ENCODE results near the gene PAK1. TPM values are rescaled to one million over a fixed set of nuclear protein-coding genes. Genes with fewer than 3 reads are reported as not detected.

Gene PAK1
- 83.2 to 89.3 TPM (median 83.8 TPM) in 3 replicates for total RNA-seq

DNA sequence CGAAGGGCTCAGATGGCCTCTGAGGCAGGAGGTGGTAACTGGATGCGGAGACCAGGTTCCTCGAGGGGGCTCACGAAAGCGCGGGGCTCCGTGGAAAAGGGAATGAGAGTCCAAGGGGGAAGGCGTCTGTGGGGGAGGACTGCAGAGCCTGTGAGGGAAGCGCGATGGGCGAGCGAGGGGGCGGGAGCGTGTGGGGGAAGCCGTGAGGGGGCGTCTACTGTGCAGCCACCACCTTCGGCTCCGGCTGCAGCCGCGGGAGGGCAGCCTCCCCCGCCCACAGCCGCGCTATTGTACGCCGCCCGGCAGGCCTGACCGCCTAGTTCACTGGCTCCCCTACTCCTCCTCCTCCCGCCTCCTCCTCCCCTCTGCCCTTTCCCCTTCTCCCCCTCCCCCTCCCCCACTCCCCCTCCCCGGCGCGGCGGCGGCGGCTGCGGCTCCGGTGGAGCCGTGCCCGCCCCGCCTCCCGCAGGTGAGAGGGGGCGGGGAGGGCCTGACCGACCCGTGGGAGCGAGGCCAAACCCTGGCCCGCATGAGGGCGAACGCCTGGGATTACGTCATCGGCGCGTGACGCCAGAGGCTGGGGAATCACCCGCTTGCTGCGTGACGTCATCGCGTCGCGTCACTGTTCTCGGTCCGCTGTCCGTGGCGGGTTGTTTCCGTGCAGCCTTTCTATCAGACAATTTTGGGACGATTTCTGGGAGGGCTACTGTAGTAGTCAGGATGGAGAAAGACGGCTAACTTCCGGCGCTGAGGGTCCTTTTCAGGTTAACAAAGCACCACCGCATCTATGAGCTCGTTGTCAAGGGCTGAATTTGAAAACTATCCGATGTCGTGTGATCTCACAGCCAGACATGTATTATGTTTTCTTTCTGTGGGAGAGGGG, at the start of gene PAK1:
Gene PAK1 (minus strand): TSS at position 294 of the 883 bp plus-strand sequence. CDS start 81,574 bp downstream, outside the sequence.
- peak; percentile 87 to 90 for DNase-seq (ENCODE audit: low spot score in 2 of 2, unreplicated experiment in 2 of 2)
- Mint-ChIP-seq H3K4me1 (peaks cover 33% of the 10 kb centered on the region), H3K36me3 (no peaks in the 10 kb centered on the region), H3K27ac (peak within 1 kb of the TSS; percentile 99), H3K27me3 (ENCODE audit: low read depth) (no peaks in the 10 kb centered on the region), H3K9me3 (no peaks in the 10 kb centered on the region), H3K4me3 (peak within 1 kb of the TSS; percentile 82)
- TF ChIP-seq, protein P1, sequence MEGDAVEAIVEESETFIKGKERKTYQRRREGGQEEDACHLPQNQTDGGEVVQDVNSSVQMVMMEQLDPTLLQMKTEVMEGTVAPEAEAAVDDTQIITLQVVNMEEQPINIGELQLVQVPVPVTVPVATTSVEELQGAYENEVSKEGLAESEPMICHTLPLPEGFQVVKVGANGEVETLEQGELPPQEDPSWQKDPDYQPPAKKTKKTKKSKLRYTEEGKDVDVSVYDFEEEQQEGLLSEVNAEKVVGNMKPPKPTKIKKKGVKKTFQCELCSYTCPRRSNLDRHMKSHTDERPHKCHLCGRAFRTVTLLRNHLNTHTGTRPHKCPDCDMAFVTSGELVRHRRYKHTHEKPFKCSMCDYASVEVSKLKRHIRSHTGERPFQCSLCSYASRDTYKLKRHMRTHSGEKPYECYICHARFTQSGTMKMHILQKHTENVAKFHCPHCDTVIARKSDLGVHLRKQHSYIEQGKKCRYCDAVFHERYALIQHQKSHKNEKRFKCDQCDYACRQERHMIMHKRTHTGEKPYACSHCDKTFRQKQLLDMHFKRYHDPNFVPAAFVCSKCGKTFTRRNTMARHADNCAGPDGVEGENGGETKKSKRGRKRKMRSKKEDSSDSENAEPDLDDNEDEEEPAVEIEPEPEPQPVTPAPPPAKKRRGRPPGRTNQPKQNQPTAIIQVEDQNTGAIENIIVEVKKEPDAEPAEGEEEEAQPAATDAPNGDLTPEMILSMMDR (IDR thresholded peaks at IDR 0.05; ENCODE audit: unreplicated experiment), result no peak

DNA sequence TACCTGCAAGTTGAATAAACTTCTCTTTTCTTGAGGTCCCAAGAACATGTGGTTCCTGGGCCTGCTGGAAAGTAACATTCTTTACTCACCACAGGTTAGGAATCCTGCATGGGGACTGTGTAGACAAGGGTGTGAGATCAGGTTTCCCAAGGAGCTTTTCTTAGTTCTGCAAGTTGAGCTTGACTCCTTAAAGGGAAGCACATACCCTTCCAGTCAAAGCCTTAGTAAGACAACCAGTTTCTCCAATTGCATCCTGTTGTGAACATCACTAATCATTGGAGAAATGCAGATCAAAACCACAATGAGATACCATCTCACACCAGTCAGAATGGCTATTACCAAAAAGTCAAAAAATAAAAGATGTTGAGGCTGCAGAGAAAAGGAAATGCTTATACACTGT, 48.3 kb upstream of the PAK1 start:
- H3K4me1 Mint-ChIP-seq, result no peaks in the 10 kb centered on the region
- H3K4me3 Mint-ChIP-seq, result no peak overlapping the region
- no peak overlapping the region for H3K27ac Mint-ChIP-seq
- no peaks in the 10 kb centered on the region for H3K27me3 Mint-ChIP-seq (ENCODE audit: low read depth)
- no peak for DNase-seq (ENCODE audit: low spot score in 2 of 2, unreplicated experiment in 2 of 2)
- H3K36me3 Mint-ChIP-seq, result peaks cover 2% of the 10 kb centered on the region
- peaks cover 3% of the 10 kb centered on the region for H3K9me3 Mint-ChIP-seq
- TF ChIP-seq, protein P1 (IDR thresholded peaks at IDR 0.05; ENCODE audit: unreplicated experiment), result no peak

DNA sequence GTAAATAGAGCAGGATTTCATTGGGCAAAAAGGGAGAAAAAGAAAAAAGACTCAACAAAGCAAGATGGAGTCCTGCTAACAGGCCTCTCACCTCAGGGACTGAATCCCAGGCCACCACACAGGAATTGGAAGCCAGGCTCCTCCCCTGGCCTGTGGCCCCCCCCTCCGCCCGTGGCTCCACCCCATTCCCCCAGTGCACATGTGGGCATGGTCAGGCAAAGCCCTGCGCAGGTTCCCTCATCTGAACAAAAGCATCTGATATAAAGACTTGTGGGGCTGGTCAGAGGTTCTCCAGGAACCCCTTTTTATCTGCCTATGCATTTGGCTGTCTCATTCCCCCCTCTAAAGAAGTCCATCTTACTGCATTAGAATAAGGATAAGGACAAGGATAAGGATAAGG, 46.0 kb upstream of the PAK1 start:
- Mint-ChIP-seq H3K27me3 (ENCODE audit: low read depth) (no peaks in the 10 kb centered on the region), H3K4me3 (no peak overlapping the region), H3K27ac (no peak overlapping the region), H3K9me3 (peaks cover 3% of the 10 kb centered on the region), H3K36me3 (peaks cover 2% of the 10 kb centered on the region), H3K4me1 (peaks cover 5% of the 10 kb centered on the region)
- DNase-seq (ENCODE audit: low spot score in 2 of 2, unreplicated experiment in 2 of 2), result no peak
- TF ChIP-seq, protein P1 (IDR thresholded peaks at IDR 0.05; ENCODE audit: unreplicated experiment), result no peak

DNA sequence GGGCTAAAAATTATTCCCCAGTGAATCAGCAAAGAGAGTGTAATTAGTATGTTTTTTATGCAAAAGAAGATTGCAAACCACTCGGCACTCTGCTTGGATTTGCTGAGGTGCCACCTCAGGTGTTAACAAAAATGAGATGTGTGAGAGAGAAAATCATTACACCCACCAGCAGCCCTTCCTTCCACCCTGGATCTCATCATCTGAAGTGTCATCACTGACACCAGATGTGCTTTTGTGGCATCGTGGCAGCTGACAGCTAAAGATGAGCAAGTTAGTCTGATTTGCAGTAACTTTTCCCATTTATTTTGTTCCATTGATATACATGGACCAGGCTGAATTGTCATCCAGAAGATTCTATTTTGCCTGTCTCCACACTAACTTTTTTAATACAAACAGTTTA, 44.6 kb upstream of the PAK1 start:
- H3K27ac Mint-ChIP-seq, result no peak overlapping the region
- H3K27me3 Mint-ChIP-seq (ENCODE audit: low read depth), result no peaks in the 10 kb centered on the region
- peaks cover 9% of the 10 kb centered on the region for H3K4me1 Mint-ChIP-seq
- no peak for DNase-seq (ENCODE audit: low spot score in 2 of 2, unreplicated experiment in 2 of 2)
- H3K9me3 Mint-ChIP-seq, result peaks cover 3% of the 10 kb centered on the region
- no peak overlapping the region for H3K4me3 Mint-ChIP-seq
- TF ChIP-seq, protein P1 (IDR thresholded peaks at IDR 0.05; ENCODE audit: unreplicated experiment), result no peak
- peaks cover 2% of the 10 kb centered on the region for H3K36me3 Mint-ChIP-seq

DNA sequence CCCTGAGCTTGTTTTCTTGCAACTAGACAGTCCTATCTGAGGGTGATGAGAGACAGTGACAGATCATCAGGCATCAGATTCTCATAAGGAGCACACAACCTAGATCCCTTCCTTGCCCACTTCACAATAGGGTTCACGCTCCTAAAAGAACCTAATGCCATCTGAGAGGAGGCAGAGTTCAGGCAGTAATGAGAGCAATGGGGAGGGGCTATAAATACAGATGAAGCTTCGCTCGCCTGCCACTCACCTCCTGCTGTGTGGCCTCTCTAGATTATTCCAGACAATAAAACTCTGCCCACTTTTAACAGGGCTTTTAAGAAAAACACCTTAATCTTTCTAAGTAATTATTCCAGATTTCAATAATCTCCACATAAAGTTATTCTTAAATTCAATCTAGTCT, 43.9 kb upstream of the PAK1 start:
- H3K4me1 Mint-ChIP-seq, result peaks cover 9% of the 10 kb centered on the region
- H3K27ac Mint-ChIP-seq, result no peak overlapping the region
- H3K27me3 Mint-ChIP-seq (ENCODE audit: low read depth), result no peaks in the 10 kb centered on the region
- H3K4me3 Mint-ChIP-seq, result no peak overlapping the region
- H3K36me3 Mint-ChIP-seq, result peaks cover 2% of the 10 kb centered on the region
- H3K9me3 Mint-ChIP-seq, result peaks cover 3% of the 10 kb centered on the region
- TF ChIP-seq, protein P1 (IDR thresholded peaks at IDR 0.05; ENCODE audit: unreplicated experiment), result no peak
- no peak for DNase-seq (ENCODE audit: low spot score in 2 of 2, unreplicated experiment in 2 of 2)

All from mesothelial cell of epicardium (in vitro differentiated cells).